Measurements from ENCODE around the gene LNPEP. TPM values are rescaled to one million over a fixed set of nuclear protein-coding genes. Genes with fewer than 3 reads are reported as not detected.

LNPEP gene
- total and polyA plus RNA-seq, 12 donors = 5.4 to 87.4 (median 65.5) TPM

- no peak overlapping the region for H3K4me3 ChIP-seq
- no peaks in the 10 kb centered on the region for H3K4me1 ChIP-seq
- H3K36me3 ChIP-seq = peaks cover 0 to 83% (median 20%) of the 10 kb centered on the region in 9 donors
- ATAC-seq (no peak), DNase-seq (no peak)
- no peak for TF ChIP-seq CTCF (IDR thresholded peaks at IDR 0.05)
- H3K27ac ChIP-seq = no peak overlapping the region
- intact Hi-C loops (cut with DNase I) = no loop called here
- H3K9me3 ChIP-seq = no peaks in the 10 kb centered on the region
- no peaks in the 10 kb centered on the region for H3K27me3 ChIP-seq
- WGBS, 2 donors = 93% methylated on average over 2 of the region's 2 CpGs
These were observed 24.7 kb upstream of the LNPEP start for GRCh38 chr5:96911139-96911538.

DNA sequence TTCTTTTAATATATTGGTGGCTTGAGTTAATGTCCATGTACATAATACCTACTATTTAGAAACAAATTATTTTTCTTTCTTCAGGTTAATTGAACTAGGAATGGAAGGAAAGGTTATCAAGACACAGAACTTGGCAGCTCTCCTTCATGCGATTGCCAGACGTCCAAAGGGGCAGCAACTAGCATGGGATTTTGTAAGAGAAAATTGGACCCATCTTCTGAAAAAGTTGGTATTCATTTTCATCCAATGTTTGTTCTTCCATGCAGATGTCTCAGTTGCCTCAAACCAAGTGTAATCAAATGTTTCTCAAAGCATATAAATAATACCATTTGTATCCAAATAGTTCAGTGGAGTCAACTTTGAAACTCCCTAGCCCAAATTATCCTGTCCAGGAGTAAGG, 22.6 kb upstream of the LNPEP start:
- DNase-seq (no peak), ATAC-seq (no peak)
- TF ChIP-seq CTCF (IDR thresholded peaks at IDR 0.05) = no peak
- intact Hi-C loops (cut with DNase I) = no loop called here
- Histone ChIP-seq H3K9me3 (no peaks in the 10 kb centered on the region), H3K4me3 (no peak overlapping the region), H3K27ac (no peak overlapping the region), H3K27me3 (no peaks in the 10 kb centered on the region), H3K4me1 (no peaks in the 10 kb centered on the region), H3K36me3 (peaks cover 0 to 90% (median 22%) of the 10 kb centered on the region in 9 donors)
- 55 to 72% methylated on average over 2 of the region's 2 CpGs for WGBS, 2 donors

GRCh38 chr5:96919754-96920197, 16.1 kb upstream of the LNPEP start:
- no peak for DNase-seq
- no peak for TF ChIP-seq CTCF (IDR thresholded peaks at IDR 0.05)
- H3K9me3 ChIP-seq = no peaks in the 10 kb centered on the region
- WGBS, 2 donors = 95 to 98% methylated on average over 4 of the region's 4 CpGs
- peaks cover 0 to 17% (median 0%) of the 10 kb centered on the region in 9 donors for H3K4me1 ChIP-seq
- peaks cover 0 to 58% (median 6%) of the 10 kb centered on the region in 9 donors for H3K36me3 ChIP-seq
- no peaks in the 10 kb centered on the region for H3K27me3 ChIP-seq
- intact Hi-C loops (cut with DNase I) = no loop called here
- no peak for ATAC-seq
- H3K27ac ChIP-seq = no peak overlapping the region
- no peak overlapping the region for H3K4me3 ChIP-seq

DNA sequence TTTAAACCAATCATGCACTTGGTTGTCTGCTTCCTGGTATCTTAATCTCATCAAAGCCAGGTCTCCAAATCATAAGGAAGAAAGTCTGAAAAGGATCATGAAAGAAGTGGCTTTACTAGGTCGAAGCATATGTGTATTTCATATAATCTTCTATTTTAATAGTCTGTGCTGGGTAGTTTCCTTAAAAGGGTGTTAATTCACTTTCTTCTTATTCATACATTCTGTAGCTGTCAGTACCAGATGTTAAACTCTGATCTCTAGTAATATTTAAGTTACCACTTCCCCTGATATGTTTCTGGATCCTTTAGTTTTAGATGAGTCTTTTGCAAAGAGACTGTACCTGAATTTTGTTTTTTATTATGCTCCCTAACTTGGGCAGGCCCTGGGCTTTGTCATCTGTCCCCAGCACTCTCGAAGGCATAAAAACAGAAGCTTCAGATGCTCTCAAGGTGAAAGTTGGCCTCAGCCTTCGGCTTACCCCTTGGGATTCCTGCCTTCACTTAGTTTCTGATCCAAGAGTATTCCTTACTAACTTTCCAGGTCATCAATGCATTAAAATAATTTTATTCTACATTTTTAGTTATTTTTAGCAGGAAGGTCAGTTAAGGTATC, 15.0 kb upstream of the LNPEP start:
- peaks cover 0 to 17% (median 0%) of the 10 kb centered on the region in 9 donors for H3K4me1 ChIP-seq
- peak overlapping the region in 7 of 10 donors; percentile 36 to 76 (median 41) for H3K27ac ChIP-seq
- H3K36me3 ChIP-seq = peaks cover 0 to 47% (median 6%) of the 10 kb centered on the region in 9 donors
- TF ChIP-seq CTCF (IDR thresholded peaks at IDR 0.05) = no peak
- ATAC-seq = peak in 3 of 8 donors; percentile 46 to 62 (median 61)
- H3K27me3 ChIP-seq = no peaks in the 10 kb centered on the region
- no peaks in the 10 kb centered on the region for H3K9me3 ChIP-seq
- H3K4me3 ChIP-seq = no peak overlapping the region
- WGBS, 2 donors = 55 to 67% methylated on average over 3 of the region's 3 CpGs
- intact Hi-C loops (cut with DNase I) = no loop called here
- DNase-seq = no peak
